ENCODE results near the gene SCUBE2. TPM values are rescaled to one million over a fixed set of nuclear protein-coding genes. Genes with fewer than 3 reads are reported as not detected.

Gene SCUBE2
- total and polyA plus RNA-seq, 2 donors (not counting 1 experiment from before 2014, with no cell fraction given) = not detected

DNA sequence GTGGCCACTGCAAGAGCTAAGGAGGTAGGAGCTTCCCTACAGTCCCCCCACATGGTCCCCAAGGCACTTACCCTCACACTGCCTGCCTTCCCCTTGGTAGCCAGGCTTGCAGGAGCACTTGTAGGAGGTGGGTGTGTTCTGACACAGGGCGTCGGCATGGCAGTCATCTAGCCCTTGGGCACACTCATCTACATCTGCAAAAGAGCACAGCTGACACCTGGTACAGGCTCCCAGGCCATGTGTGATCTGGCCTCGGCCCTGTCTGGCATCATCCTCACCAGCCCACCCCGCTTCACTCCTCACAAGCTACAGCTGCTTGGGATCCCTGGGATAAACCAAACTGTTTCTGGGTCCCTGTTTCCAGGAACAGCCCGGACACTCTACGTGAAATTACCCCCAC is 1.8 kb downstream of the SCUBE2 start:
- H3K4me1 ChIP-seq (ENCODE audit: control insufficient read depth in 2 of 2, insufficient read depth in 2 of 2, low read length in 2 of 2) = peaks cover 8 to 14% of the 10 kb centered on the region in 2 donors
- no peaks in the 10 kb centered on the region for H4K20me1 ChIP-seq (ENCODE audit: control insufficient read depth, insufficient read depth, low read length, poor library complexity, severe bottlenecking)
- DNase-seq (no peak), ATAC-seq (ENCODE audit: low read depth) (no peak)
- peaks cover 0 to 43% (median 18%) of the 10 kb centered on the region in 4 experiments for H3K27me3 ChIP-seq (replicated peaks in 1 of 4; ENCODE audit: control extremely low read depth in 1 of 4, control insufficient read depth in 3 of 4, insufficient read depth in 4 of 4, low read length in 3 of 4)
- H3K27ac ChIP-seq (ENCODE audit: low read length in 2 of 2) = no peak overlapping the region
- H3K9ac ChIP-seq (ENCODE audit: low read length) = no peak overlapping the region
- H3K4me1 Mint-ChIP-seq = peaks cover 13% of the 10 kb centered on the region
- no peak overlapping the region for H3K4me3 Mint-ChIP-seq
- no peaks in the 10 kb centered on the region for H3K36me3 ChIP-seq (replicated peaks in 1 of 2; ENCODE audit: control extremely low read depth in 1 of 2, control insufficient read depth in 1 of 2, extremely low read depth in 1 of 2, insufficient read depth in 2 of 2, low read length in 1 of 2)
- POLR2A ChIA-PET = no interaction called here
- peaks cover 60% of the 10 kb centered on the region for H3K27me3 Mint-ChIP-seq
- no peaks in the 10 kb centered on the region for H3K79me2 ChIP-seq (ENCODE audit: control insufficient read depth, insufficient read depth, low read length)
- WGBS (ENCODE audit: insufficient coverage) = 93% methylated on average over 6 of the region's 6 CpGs
- H3K27ac Mint-ChIP-seq = no peak overlapping the region
- H3K4me2 ChIP-seq (replicated peaks; ENCODE audit: low read depth, low read length, poor library complexity, severe bottlenecking) = no peak overlapping the region
- CTCF ChIA-PET = no interaction called here
- H3K4me3 ChIP-seq (ENCODE audit: control extremely low read depth in 1 of 5, extremely low read depth in 1 of 5, insufficient read depth in 1 of 5, low read depth in 2 of 5, low read length in 4 of 5) = no peak overlapping the region
- H3K9me3 ChIP-seq (ENCODE audit: control extremely low read depth in 1 of 3, control insufficient read depth in 2 of 3, insufficient read depth in 1 of 3, low read length in 2 of 3) = no peaks in the 10 kb centered on the region
- no peak for TF ChIP-seq EZH2 (IDR thresholded peaks at IDR 0.05; ENCODE audit: borderline replicate concordance, insufficient read depth, low read depth, low read length, poor library complexity, severe bottlenecking)
- TF ChIP-seq, protein P1, sequence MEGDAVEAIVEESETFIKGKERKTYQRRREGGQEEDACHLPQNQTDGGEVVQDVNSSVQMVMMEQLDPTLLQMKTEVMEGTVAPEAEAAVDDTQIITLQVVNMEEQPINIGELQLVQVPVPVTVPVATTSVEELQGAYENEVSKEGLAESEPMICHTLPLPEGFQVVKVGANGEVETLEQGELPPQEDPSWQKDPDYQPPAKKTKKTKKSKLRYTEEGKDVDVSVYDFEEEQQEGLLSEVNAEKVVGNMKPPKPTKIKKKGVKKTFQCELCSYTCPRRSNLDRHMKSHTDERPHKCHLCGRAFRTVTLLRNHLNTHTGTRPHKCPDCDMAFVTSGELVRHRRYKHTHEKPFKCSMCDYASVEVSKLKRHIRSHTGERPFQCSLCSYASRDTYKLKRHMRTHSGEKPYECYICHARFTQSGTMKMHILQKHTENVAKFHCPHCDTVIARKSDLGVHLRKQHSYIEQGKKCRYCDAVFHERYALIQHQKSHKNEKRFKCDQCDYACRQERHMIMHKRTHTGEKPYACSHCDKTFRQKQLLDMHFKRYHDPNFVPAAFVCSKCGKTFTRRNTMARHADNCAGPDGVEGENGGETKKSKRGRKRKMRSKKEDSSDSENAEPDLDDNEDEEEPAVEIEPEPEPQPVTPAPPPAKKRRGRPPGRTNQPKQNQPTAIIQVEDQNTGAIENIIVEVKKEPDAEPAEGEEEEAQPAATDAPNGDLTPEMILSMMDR (IDR thresholded peaks at IDR 0.05) = no peak
- intact Hi-C loops (cut with micrococcal nuclease) = no loop called here
- H3K9me3 Mint-ChIP-seq (ENCODE audit: insufficient read depth) = no peaks in the 10 kb centered on the region
- H2AFZ ChIP-seq (ENCODE audit: insufficient read depth, low read depth, low read length, poor library complexity, severe bottlenecking) = no peak overlapping the region

- no peak overlapping the region for H3K27ac Mint-ChIP-seq
- 87% methylated on average over 3 of the region's 3 CpGs for WGBS (ENCODE audit: insufficient coverage)
Observed at GRCh38 chr11:9089061-9089460, 2.3 kb downstream of the SCUBE2 start.

More at GRCh38 chr11:9089061-9089460, 2.3 kb downstream of the SCUBE2 start:
- CTCF ChIA-PET = interaction anchor here (0.7 kb wide), 1 partner anchor 177 kb away, joined by 5 read pairs; no protein-coding TSS in a partner anchor
- POLR2A ChIA-PET = no interaction called here
- H4K20me1 ChIP-seq (ENCODE audit: control insufficient read depth, insufficient read depth, low read length, poor library complexity, severe bottlenecking) = no peaks in the 10 kb centered on the region
- H3K27ac ChIP-seq (ENCODE audit: low read length in 2 of 2) = no peak overlapping the region
- H3K4me2 ChIP-seq (replicated peaks; ENCODE audit: low read depth, low read length, poor library complexity, severe bottlenecking) = no peak overlapping the region
- H3K27me3 ChIP-seq (replicated peaks in 1 of 4; ENCODE audit: control extremely low read depth in 1 of 4, control insufficient read depth in 3 of 4, insufficient read depth in 4 of 4, low read length in 3 of 4) = peaks cover 0 to 43% (median 18%) of the 10 kb centered on the region in 4 experiments
- no peak for TF ChIP-seq EZH2 (IDR thresholded peaks at IDR 0.05; ENCODE audit: borderline replicate concordance, insufficient read depth, low read depth, low read length, poor library complexity, severe bottlenecking)
- TF ChIP-seq, protein P1 (IDR thresholded peaks at IDR 0.05) = no peak
- H3K9ac ChIP-seq (ENCODE audit: low read length) = no peak overlapping the region
- no peaks in the 10 kb centered on the region for H3K9me3 ChIP-seq (ENCODE audit: control extremely low read depth in 1 of 3, control insufficient read depth in 2 of 3, insufficient read depth in 1 of 3, low read length in 2 of 3)
- peaks cover 8 to 14% of the 10 kb centered on the region in 2 donors for H3K4me1 ChIP-seq (ENCODE audit: control insufficient read depth in 2 of 2, insufficient read depth in 2 of 2, low read length in 2 of 2)
- no peak overlapping the region for H3K4me3 ChIP-seq (ENCODE audit: control extremely low read depth in 1 of 5, extremely low read depth in 1 of 5, insufficient read depth in 1 of 5, low read depth in 2 of 5, low read length in 4 of 5)
- H3K36me3 ChIP-seq (replicated peaks in 1 of 2; ENCODE audit: control extremely low read depth in 1 of 2, control insufficient read depth in 1 of 2, extremely low read depth in 1 of 2, insufficient read depth in 2 of 2, low read length in 1 of 2) = no peaks in the 10 kb centered on the region
- Mint-ChIP-seq H3K4me3 (no peak overlapping the region), H3K27me3 (peaks cover 57% of the 10 kb centered on the region), H3K4me1 (peaks cover 13% of the 10 kb centered on the region), H3K9me3 (ENCODE audit: insufficient read depth) (no peaks in the 10 kb centered on the region)
- no peaks in the 10 kb centered on the region for H3K79me2 ChIP-seq (ENCODE audit: control insufficient read depth, insufficient read depth, low read length)
- DNase-seq = no peak
- no peak for ATAC-seq (ENCODE audit: low read depth)
- H2AFZ ChIP-seq (ENCODE audit: insufficient read depth, low read depth, low read length, poor library complexity, severe bottlenecking) = no peak overlapping the region
- intact Hi-C loops (cut with micrococcal nuclease) = no loop called here
